HG02610 (cell line): ENCODE results near the gene SYT8.

Experiments used
- ATAC-seq: cut with Tn5 transposase; IDR thresholded peaks from one replicate; pipeline ENCODE4 v1.9.1; 2021; ENCODE audit warnings: mild to moderate bottlenecking, moderate library complexity; ENCODE audit not compliant: unreplicated experiment

SYT8 gene

GRCh38 chr11:1857064-1857463, 22.3 kb downstream of the SYT8 start:
- ATAC-seq: no peak

- no peak for ATAC-seq
These were observed 23.4 kb downstream of the SYT8 start for GRCh38 chr11:1858154-1858553.

- ATAC-seq: no peak
These were observed 23.8 kb downstream of the SYT8 start for GRCh38 chr11:1858576-1858975.

GRCh38 chr11:1859004-1859403, 24.2 kb downstream of the SYT8 start:
- no peak for ATAC-seq

GRCh38 chr11:1860108-1860507, 25.3 kb downstream of the SYT8 start:
- ATAC-seq: no peak

- no peak for ATAC-seq
These were observed 26.9 kb downstream of the SYT8 start for GRCh38 chr11:1861435-1862411.

- ATAC-seq: no peak
These were observed 28.0 kb downstream of the SYT8 start for GRCh38 chr11:1862588-1863351.

- no peak for ATAC-seq
These were observed 28.8 kb downstream of the SYT8 start for GRCh38 chr11:1863352-1864216.

- no peak for ATAC-seq
These were observed 29.4 kb downstream of the SYT8 start for GRCh38 chr11:1864231-1864630.

GRCh38 chr11:1864831-1865665, 30.3 kb downstream of the SYT8 start:
- no peak for ATAC-seq

GRCh38 chr11:1866226-1866625, 31.4 kb downstream of the SYT8 start:
- no peak for ATAC-seq

- ATAC-seq: no peak
These were observed 32.0 kb downstream of the SYT8 start for GRCh38 chr11:1866776-1867175.

- ATAC-seq: no peak
These were observed 32.6 kb downstream of the SYT8 start for GRCh38 chr11:1867381-1867780.

GRCh38 chr11:1868056-1868635, 33.4 kb downstream of the SYT8 start:
- ATAC-seq: no peak

GRCh38 chr11:1868636-1869291, 34.0 kb downstream of the SYT8 start:
- ATAC-seq: no peak

- no peak for ATAC-seq
These were observed 34.9 kb downstream of the SYT8 start for GRCh38 chr11:1869427-1870325.

GRCh38 chr11:1870326-1870696, 35.5 kb downstream of the SYT8 start:
- no peak for ATAC-seq
